ENCODE measurements around the gene ARHGAP42. TPM values are rescaled to one million over a fixed set of nuclear protein-coding genes. Genes with fewer than 3 reads are reported as not detected.

ARHGAP42 gene
- total and polyA plus RNA-seq, 10 of the 15 experiments (the other 5 are each of a cell fraction or from before 2014, with no cell fraction given) = 1.8 to 6.3 (median 3.2) TPM

- TF ChIP-seq MEF2A (IDR thresholded peaks at IDR 0.05; ENCODE audit: insufficient read depth, low read depth, low read length) = no peak
- TF ChIP-seq CHD1 (IDR thresholded peaks at IDR 0.05; ENCODE audit: low read depth, low read length) = no peak
- no peak for TF ChIP-seq ESRRA (IDR thresholded peaks at IDR 0.05; ENCODE audit: low read length)
- no peak for TF ChIP-seq IKZF2 (IDR thresholded peaks at IDR 0.05)
- no peak for TF ChIP-seq RB1 (IDR thresholded peaks at IDR 0.05; ENCODE audit: borderline replicate concordance)
These were observed 14.5 kb upstream of the ARHGAP42 start (continued) for GRCh38 chr11:100672498-100673033.

GRCh38 chr11:100673063-100673462 is 14.0 kb upstream of the ARHGAP42 start:
- no TSS peak for BruUV-seq (replicated peaks)
- in situ Hi-C loops (cut with MboI) (no loop called here), intact Hi-C loops (cut with micrococcal nuclease; ENCODE audit: unreplicated experiment) (no loop called here)
- no peak overlapping the region for H3K4me2 ChIP-seq (ENCODE audit: control insufficient read depth, insufficient read depth)
- no peaks in the 10 kb centered on the region for H3K36me3 ChIP-seq (ENCODE audit: control insufficient read depth in 2 of 2, insufficient read depth in 2 of 2, low read length in 1 of 2)
- no peak for DNase-seq (ENCODE audit: low read depth, low spot score)
- WGBS (ENCODE audit: insufficient coverage, insufficient replicate concordance, low lambda C conversion rate, missing lambda C conversion rate) = 0% methylated on average over 1 of the region's 1 CpG
- H3K27me3 ChIP-seq (replicated peaks in 1 of 2; ENCODE audit: control insufficient read depth in 2 of 2, insufficient read depth in 2 of 2, low read length in 1 of 2) = no peaks in the 10 kb centered on the region
- RAD21 ChIA-PET (ENCODE audit: unreplicated experiment) = no interaction called here
- H4K20me1 ChIP-seq (ENCODE audit: control insufficient read depth, insufficient read depth) = no peaks in the 10 kb centered on the region
- SMC1A ChIA-PET (ENCODE audit: uncharacterized antibody, unreplicated experiment) = interaction anchor here (1.0 kb wide), 1 partner anchor 8 kb away, joined by 3 read pairs; no protein-coding TSS in a partner anchor
- no peaks in the 10 kb centered on the region for H3K9me3 ChIP-seq (replicated peaks; ENCODE audit: control insufficient read depth, insufficient read depth, low read length)
- no peak overlapping the region for H3K27ac ChIP-seq (ENCODE audit: control insufficient read depth, insufficient read depth)
- no peak for FAIRE-seq
- CTCF ChIA-PET = interaction anchor here (1.9 kb wide), 1 partner anchor 96 kb away, joined by 4 read pairs; no protein-coding TSS in a partner anchor
- POLR2A ChIA-PET = no interaction called here
- H3K4me1 ChIP-seq (ENCODE audit: control insufficient read depth, insufficient read depth, low read length) = no peaks in the 10 kb centered on the region
- no peak overlapping the region for H2AFZ ChIP-seq (ENCODE audit: control insufficient read depth, low read depth, low read length)
- H3K79me2 ChIP-seq (ENCODE audit: control insufficient read depth, insufficient read depth, low read length) = no peaks in the 10 kb centered on the region
- no peak overlapping the region for H3K9ac ChIP-seq (ENCODE audit: control insufficient read depth, insufficient read depth, low read length)
- ATAC-seq = no peak
- no peak overlapping the region for H3K4me3 ChIP-seq
- no peak for TF ChIP-seq RAD51 (IDR thresholded peaks at IDR 0.05)
- TF ChIP-seq SPI1 (IDR thresholded peaks at IDR 0.05; ENCODE audit: borderline replicate concordance, insufficient read depth, low read depth, low read length) = no peak
- TF ChIP-seq TCF7 (IDR thresholded peaks at IDR 0.05; ENCODE audit: borderline replicate concordance) = no peak
- no peak for TF ChIP-seq RELA (IDR thresholded peaks at IDR 0.05; ENCODE audit: borderline replicate concordance, partially characterized antibody)
- TF ChIP-seq, protein P1, sequence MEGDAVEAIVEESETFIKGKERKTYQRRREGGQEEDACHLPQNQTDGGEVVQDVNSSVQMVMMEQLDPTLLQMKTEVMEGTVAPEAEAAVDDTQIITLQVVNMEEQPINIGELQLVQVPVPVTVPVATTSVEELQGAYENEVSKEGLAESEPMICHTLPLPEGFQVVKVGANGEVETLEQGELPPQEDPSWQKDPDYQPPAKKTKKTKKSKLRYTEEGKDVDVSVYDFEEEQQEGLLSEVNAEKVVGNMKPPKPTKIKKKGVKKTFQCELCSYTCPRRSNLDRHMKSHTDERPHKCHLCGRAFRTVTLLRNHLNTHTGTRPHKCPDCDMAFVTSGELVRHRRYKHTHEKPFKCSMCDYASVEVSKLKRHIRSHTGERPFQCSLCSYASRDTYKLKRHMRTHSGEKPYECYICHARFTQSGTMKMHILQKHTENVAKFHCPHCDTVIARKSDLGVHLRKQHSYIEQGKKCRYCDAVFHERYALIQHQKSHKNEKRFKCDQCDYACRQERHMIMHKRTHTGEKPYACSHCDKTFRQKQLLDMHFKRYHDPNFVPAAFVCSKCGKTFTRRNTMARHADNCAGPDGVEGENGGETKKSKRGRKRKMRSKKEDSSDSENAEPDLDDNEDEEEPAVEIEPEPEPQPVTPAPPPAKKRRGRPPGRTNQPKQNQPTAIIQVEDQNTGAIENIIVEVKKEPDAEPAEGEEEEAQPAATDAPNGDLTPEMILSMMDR (IDR thresholded peaks at IDR 0.05 in 2 of 3, conservative IDR thresholded peaks at IDR 0.05 in 1 of 3; ENCODE audit: control insufficient read depth in 2 of 3, extremely low read depth in 1 of 3, insufficient read depth in 1 of 3, low read depth in 3 of 3, low read length in 3 of 3) = no peak
- TF ChIP-seq, protein P2, sequence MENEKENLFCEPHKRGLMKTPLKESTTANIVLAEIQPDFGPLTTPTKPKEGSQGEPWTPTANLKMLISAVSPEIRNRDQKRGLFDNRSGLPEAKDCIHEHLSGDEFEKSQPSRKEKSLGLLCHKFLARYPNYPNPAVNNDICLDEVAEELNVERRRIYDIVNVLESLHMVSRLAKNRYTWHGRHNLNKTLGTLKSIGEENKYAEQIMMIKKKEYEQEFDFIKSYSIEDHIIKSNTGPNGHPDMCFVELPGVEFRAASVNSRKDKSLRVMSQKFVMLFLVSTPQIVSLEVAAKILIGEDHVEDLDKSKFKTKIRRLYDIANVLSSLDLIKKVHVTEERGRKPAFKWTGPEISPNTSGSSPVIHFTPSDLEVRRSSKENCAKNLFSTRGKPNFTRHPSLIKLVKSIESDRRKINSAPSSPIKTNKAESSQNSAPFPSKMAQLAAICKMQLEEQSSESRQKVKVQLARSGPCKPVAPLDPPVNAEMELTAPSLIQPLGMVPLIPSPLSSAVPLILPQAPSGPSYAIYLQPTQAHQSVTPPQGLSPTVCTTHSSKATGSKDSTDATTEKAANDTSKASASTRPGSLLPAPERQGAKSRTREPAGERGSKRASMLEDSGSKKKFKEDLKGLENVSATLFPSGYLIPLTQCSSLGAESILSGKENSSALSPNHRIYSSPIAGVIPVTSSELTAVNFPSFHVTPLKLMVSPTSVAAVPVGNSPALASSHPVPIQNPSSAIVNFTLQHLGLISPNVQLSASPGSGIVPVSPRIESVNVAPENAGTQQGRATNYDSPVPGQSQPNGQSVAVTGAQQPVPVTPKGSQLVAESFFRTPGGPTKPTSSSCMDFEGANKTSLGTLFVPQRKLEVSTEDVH (IDR thresholded peaks at IDR 0.05; ENCODE audit: low read depth, partially characterized antibody) = no peak
- TF ChIP-seq BHLHE40 (IDR thresholded peaks at IDR 0.05; ENCODE audit: borderline replicate concordance in 1 of 2, low read depth in 2 of 2, low read length in 1 of 2) = no peak
- no peak for TF ChIP-seq ASH2L (IDR thresholded peaks at IDR 0.05; ENCODE audit: borderline replicate concordance, low read depth)
- TF ChIP-seq, protein P3, sequence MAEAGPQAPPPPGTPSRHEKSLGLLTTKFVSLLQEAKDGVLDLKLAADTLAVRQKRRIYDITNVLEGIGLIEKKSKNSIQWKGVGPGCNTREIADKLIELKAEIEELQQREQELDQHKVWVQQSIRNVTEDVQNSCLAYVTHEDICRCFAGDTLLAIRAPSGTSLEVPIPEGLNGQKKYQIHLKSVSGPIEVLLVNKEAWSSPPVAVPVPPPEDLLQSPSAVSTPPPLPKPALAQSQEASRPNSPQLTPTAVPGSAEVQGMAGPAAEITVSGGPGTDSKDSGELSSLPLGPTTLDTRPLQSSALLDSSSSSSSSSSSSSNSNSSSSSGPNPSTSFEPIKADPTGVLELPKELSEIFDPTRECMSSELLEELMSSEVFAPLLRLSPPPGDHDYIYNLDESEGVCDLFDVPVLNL (IDR thresholded peaks at IDR 0.05; ENCODE audit: low read depth, low read length) = no peak
- no peak for TF ChIP-seq PBX3 (IDR thresholded peaks at IDR 0.05; ENCODE audit: insufficient replicate concordance, low read depth, low read length)

All from GM12878 (cell line).